IMR-90 (cell line): ENCODE measurements around the gene PLD6.

Experiments
- CTCF ChIP-seq: conservative IDR thresholded peaks from 2 replicates; pipeline ENCODE4 v1.5.1; 2012; ENCODE audit warnings: mild to moderate bottlenecking, low read depth, low read length, improper control_type of control experiment
- RAD21 ChIP-seq: IDR thresholded peaks from 2 replicates; pipeline ENCODE4 v1.6.1; 2012; ENCODE audit warnings: low read length, improper control_type of control experiment

- TF ChIP-seq CTCF (no peak), RAD21 (no peak)
Measured at GRCh38 chr17:17153071-17153470, 53.1 kb downstream of the PLD6 start.
